ENCODE measurements around the gene HS3ST5.
"Not testable (repeated sequence)": the region's sequence is repeated elsewhere in the genome, so short reads cannot be mapped to it uniquely, and the experiment has no call there.

HS3ST5 gene

DNA sequence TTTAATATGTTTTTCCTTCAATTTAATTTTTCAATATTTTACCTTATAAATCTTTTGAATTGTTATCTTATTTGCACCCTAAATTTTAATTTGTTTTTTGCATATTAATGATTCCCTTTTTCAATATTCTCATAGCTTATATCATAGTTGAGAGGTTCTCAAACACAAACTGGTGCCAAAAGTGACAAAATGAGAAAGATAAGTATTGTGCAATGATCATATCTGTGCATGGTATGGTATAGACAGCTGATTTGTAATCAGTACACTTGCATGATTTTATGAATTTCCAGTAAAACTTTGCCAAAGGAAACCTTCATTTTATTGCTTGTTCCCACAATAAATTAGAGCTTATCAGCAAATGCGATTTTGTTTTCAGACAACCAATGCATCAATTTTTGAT, 210.9 kb downstream of the HS3ST5 start:
- in situ Hi-C loops (cut with MboI; ENCODE audit: low pct_unique_long_range_greater_than_20kb, low sequenced_read_pairs), result no loop called here
- DNase-seq, result no peak

DNA sequence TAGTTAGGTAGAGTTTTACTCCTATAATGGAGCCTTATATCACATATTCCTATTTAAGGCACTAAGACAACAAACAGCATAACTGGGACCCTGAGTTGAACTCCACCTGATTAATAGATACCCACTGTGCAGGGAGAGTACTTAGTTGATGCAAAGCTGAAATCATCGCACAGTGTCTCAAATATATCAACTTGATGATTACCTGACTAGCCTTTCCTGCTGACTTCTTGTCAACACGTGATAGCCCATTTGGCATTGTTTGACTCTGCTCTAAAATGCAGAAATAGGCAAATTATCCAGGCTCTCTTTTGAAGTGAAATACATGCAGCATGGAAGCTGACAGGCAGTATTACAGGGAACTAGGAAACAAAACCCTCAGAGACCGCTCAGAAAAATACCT, 217.2 kb downstream of the HS3ST5 start:
- in situ Hi-C loops (cut with MboI; ENCODE audit: low pct_unique_long_range_greater_than_20kb, low sequenced_read_pairs), result no loop called here
- no peak for DNase-seq

DNA sequence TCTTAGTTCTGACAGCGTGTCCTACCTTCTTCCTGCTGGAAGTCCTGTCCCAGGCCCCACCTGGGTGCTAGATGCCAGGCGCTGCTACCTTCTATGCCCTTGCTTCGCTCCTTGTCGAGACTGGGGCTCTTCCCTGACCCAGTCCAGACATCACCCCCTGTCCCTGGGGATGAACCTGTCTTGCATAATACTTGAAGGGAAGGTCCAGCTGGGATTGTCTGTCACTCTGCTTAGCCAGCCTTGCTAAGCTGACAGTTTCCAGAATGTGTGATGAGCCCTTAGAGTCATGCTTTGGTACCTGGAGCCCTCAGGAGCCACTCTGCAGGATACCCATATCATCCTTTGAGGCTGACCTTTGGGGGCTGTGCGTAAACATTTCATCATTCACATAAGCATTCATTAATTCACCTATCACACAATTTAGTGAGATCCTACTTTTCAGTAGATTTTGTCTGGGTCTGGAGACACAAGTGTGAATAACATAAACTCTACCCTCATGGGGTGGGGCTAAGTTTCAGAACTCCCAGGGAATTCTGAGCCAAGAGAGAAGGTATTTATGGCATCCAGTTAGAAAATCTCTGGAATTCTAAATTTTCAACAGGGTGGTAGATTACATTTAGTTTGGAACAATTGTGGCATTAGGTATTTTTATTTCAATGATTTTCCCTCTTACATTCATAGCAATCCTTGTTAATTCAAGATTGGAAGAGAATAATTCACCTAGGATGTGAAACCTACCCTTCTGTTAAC, 220.7 kb downstream of the HS3ST5 start:
- DNase-seq, result no peak
- in situ Hi-C loops (cut with MboI; ENCODE audit: low pct_unique_long_range_greater_than_20kb, low sequenced_read_pairs), result no loop called here

DNA sequence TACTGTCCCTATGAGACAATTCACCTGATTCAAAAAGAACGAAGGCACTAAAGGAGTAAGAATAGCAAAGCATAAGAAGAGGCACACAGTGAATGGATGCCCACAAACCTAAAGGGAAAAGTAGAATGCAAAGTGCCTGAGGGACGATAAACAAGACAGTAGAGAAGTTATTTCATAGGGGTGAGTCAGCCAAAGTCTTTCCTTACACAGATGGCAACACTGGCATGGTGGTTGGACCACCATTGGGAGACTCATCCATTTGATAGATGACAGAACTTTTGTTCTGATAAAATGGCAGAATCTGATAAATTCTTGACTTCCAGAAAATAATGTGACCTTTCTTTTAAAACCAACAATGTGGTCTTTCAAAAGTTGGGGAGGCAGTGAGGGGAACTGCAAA, 223.8 kb downstream of the HS3ST5 start:
- in situ Hi-C loops (cut with MboI; ENCODE audit: low pct_unique_long_range_greater_than_20kb, low sequenced_read_pairs), result no loop called here
- DNase-seq, result no peak

DNA sequence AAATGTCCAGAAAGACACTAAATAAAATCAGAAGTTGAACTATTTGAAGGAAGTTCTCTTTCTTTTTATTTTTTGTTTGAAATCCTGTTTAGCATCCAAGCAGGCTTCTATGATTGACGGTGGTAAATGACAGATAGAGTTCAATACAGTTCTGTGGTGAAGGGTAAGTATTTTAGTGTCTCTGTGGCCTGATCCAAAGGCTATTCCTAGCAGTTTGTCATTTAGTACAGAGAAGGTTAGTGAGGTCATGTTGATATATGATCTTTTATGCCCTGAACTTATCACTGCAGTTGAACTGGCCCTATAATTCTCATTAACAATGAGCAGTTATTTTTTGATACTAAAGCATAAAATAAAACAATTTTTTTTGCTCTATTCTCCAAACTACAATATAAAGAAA, 227.2 kb downstream of the HS3ST5 start:
- in situ Hi-C loops (cut with MboI; ENCODE audit: low pct_unique_long_range_greater_than_20kb, low sequenced_read_pairs), result no loop called here
- no peak for DNase-seq

DNA sequence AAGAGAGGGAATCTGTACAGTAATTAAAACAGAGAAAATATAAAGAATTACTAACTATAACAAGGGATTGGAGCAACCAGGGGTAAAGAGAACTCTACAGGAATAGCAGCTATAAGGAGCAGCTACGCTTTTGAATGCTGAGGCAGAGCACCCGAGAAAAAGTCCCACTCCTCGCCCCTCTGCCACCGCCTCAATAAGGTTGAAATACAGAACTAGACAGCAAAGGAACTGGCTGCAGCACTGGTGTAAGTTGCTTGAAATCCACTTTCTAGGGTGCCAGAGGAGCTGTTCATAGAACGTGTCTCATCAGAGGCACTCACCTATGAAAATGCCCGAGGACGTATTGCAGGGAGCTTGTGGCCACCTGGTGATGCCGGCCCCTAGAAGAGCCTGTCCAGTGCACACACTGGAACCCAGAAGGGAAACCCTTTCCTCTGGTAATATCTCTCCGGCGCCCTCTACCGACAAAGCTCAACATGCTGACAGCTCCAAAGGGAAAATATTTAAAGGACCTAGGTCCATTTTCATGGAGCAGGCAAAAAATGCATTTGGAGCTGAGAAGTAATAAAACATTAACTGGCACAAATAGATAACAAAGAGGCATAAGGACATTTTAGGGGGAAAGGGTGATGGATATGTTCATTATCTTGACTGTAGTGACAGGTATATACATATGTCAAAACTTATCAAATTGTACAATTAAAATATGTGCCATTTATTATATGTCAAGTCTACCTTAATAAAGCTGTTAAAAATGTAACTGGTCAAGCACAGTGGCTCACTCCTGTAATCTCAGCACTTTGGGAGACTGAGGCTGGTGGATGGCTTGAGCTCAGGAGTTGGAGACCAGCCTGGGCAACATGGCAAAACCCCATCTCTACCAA, 234.5 kb downstream of the HS3ST5 start:
- DNase-seq, result peak; percentile 42
- in situ Hi-C loops (cut with MboI; ENCODE audit: low pct_unique_long_range_greater_than_20kb, low sequenced_read_pairs), result no loop called here

DNA sequence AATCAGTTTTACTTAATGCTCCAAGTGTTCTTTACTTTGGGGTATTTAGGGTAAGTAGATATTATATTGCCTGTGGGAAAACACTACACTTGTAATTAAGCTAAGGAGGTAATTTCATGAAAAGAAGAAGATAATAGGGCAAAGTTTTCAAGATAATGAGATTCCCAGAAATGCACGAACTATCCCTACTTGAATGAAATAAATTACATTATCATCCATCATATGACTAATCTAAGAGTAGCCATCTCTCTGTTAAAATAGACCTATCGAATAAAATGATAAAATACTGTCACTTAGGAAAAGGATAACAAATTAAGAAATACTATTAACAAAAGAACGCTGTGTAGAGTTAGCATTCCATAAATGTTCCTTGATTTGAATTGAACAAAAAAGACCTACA, 236.8 kb downstream of the HS3ST5 start:
- DNase-seq, result no peak
- in situ Hi-C loops (cut with MboI; ENCODE audit: low pct_unique_long_range_greater_than_20kb, low sequenced_read_pairs), result no loop called here

DNA sequence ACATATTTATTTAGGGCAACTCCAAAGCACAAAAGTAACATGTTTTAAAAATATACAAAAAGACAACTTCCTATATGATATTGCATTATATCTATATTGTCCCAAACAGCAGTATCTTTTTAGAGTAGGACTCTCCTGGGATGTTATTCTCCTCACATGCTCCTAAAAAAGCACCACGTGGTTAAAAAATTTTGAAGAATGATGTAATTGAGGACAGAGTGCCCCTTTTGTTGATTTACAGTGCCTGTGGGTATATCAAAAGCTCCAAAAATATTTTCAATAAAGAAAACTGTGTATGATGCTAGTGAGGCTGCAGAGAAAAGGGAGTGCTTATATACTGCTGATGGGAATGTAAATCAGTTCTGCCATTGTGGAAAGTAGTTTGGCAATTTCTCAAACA, 241.6 kb downstream of the HS3ST5 start:
- no peak for DNase-seq
- in situ Hi-C loops (cut with MboI; ENCODE audit: low pct_unique_long_range_greater_than_20kb, low sequenced_read_pairs), result no loop called here

DNA sequence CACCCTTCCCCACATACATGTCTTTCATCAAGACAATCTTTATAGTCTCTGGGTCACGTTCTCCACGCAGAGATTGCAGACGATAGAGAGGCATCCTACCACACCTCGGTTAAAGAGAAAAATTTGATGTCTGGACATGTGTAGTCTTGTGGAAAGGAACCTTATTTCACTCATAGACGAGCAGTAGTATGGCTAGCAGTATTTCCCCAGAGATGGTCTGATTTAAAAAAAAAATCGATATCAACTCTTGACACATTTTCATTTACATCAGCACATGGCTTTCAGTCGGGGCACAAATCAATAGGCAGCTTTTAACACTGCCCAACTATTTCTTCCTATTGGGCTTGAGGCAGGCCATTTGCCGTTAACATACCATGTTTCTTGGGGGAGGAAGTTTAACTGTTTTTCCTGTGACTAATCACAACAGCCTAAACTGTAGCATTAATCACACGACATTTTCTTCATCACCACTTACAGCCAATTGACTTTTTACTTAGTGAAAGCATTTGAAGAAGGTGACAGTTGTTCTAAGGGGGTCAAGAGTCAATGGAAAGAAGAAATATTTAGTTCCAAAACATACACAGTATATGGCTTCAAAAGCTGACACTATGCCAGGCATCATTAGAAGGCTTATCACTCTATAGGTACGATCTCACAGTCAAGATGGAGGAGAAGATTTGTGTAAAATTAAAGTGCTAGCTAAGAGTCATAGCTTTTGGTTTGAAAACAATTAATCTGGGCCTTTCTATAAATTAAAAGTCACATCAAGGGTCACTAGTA, 242.4 kb downstream of the HS3ST5 start:
- in situ Hi-C loops (cut with MboI; ENCODE audit: low pct_unique_long_range_greater_than_20kb, low sequenced_read_pairs), result no loop called here
- no peak for DNase-seq

DNA sequence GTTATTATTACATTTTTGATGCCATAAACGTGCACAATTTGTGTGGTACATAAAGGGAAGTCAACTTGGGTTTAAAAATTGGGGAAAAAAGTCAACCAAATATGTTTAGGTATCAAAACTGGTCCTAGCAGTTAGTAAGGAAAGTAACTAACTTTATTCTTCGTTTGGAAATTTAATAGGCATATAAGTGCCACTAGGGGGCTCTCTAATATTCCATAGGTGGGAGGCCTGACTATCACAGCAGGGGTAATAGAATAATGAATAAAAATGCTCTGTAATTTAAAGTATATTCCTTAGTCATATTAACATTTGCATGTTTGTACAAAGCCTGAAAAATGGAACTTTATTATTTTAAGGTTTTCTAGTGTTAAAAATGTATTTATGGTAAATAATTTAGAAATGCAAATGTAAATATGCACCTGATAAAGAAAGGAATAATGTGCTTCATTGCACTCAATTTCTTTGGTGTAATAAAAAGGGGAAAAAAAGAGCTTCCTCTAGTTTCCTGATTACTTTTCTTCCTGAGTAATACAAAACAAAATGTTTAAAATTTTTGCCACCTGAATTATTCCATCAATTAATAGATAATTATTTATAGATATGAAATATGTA, 246.2 kb downstream of the HS3ST5 start:
- in situ Hi-C loops (cut with MboI; ENCODE audit: low pct_unique_long_range_greater_than_20kb, low sequenced_read_pairs), result no loop called here
- peak; percentile 30 for DNase-seq

DNA sequence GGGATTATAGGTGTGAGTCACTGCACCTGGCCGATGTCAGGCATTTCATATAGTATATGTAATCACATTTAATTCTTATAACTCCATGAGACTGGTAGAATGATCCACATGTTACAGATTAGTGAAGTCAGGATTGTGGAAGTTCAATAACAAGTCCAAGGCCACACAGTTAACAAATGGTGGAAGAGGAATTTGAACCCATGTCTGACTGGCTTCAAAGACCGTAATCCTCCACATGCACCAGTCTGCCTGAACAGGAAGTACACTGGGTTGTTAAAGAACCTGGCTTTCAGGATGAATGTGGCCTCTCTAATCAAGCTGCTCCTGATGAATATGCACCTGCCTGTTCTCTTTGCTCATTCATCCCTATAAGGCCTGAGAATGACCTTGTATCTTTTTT, 249.9 kb downstream of the HS3ST5 start:
- in situ Hi-C loops (cut with MboI; ENCODE audit: low pct_unique_long_range_greater_than_20kb, low sequenced_read_pairs), result no loop called here
- DNase-seq, result no peak

DNA sequence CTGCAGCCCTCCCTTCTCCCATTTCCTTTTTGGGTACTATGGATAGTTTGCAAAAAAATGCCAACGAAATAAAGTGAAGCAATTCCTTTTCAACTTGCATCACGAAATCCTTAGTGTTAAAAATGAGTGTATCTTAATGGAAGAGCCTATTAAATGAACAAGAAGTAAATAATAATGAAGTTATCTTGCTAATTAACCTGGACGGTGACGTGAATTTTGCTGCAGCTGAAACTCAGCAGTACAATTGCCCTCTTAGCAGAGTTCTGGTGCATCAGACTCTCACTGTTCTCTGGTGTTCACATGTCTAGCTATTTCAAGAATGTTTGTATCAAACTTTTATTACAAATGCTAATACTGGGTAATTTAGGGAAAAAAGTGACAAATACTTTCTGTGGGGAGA, 252.2 kb downstream of the HS3ST5 start:
- in situ Hi-C loops (cut with MboI; ENCODE audit: low pct_unique_long_range_greater_than_20kb, low sequenced_read_pairs), result no loop called here
- DNase-seq, result no peak

DNA sequence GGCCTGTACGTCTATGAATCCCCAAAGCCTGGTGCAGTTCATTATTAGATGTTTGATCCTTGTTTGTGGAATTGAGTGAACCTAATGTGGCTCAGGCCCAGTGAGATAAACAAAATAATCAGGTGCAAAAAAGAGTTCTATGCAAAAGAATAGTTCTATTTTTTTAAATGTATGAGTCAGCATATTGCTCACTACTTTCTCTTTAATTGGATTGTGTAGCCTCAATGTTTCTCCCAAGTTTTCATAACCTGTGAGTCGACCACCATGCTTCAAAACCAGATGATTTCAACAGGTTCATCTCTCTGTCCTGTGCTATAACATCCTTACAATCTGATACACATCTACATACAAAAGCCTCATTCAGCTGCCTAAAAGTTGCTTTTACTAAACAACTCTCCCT, 255.3 kb downstream of the HS3ST5 start:
- no peak for DNase-seq
- in situ Hi-C loops (cut with MboI; ENCODE audit: low pct_unique_long_range_greater_than_20kb, low sequenced_read_pairs), result no loop called here

DNA sequence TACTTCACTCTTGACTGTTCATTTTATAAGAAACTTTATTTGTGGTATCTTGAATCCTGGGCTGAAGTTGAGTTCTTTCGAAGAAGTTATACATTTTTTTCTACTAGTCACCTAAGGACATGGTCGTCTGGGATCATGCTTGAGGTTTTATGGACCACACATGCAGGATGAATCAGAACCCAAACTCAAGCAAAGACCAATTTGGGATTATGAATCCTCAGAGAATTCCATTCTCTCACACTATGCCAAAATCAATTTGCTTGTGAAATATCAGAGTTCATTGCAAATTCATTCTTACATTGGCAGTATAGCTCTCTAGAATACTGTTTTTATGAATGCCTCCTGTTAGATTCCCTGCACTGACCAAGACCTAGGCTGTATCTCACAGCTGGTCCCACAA, 257.6 kb downstream of the HS3ST5 start:
- in situ Hi-C loops (cut with MboI; ENCODE audit: low pct_unique_long_range_greater_than_20kb, low sequenced_read_pairs), result no loop called here
- no peak for DNase-seq

DNA sequence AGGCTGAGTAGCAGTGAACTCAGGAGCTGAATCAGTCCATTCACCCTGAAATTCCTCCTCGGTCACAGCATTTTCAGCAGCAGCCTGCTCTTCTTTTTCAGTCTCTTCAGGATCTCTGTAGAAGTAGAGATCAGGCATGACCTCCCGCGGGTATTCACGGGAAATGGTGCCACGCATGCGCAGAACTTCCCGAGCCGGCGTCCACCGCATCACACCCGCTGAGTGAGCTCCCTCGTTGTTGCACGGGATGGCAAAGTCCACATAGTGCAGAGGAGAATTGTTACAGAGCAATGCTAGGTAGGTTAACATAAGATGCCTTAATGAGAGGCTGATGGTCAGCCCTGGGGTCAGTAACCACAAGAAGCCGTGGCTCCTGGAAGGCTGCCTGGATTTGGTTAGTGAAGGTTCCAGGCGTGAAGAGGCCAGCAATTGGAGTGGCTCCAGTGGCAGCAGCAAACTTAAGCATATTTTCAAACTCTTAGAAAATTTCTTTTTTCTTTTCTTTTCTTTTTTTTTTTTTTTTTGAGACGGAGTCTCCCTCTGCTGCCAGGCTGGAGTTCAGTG, 258.4 kb downstream of the HS3ST5 start:
- no peak for DNase-seq
- in situ Hi-C loops (cut with MboI; ENCODE audit: low pct_unique_long_range_greater_than_20kb, low sequenced_read_pairs), result no loop called here

DNA sequence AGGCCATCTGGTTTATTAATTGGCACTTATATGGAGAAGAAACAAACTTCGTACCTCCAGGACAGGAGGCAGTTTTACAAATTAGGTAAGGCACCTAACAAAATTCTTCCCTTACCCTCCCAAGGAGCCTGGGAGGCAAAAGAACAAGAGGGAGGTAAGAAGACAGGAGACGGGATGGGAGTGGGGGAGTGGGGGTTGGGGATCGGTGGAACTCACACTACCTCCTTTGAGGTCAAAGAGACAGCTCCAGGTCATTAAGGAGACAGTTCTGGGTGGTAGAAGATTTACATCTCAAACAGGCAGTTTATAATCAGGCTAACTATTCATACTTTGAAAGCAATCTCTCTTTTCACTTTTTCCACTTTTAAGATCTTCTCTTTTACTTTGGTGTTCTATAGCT, 259.6 kb downstream of the HS3ST5 start:
- no peak for DNase-seq
- in situ Hi-C loops (cut with MboI; ENCODE audit: low pct_unique_long_range_greater_than_20kb, low sequenced_read_pairs), result no loop called here

DNA sequence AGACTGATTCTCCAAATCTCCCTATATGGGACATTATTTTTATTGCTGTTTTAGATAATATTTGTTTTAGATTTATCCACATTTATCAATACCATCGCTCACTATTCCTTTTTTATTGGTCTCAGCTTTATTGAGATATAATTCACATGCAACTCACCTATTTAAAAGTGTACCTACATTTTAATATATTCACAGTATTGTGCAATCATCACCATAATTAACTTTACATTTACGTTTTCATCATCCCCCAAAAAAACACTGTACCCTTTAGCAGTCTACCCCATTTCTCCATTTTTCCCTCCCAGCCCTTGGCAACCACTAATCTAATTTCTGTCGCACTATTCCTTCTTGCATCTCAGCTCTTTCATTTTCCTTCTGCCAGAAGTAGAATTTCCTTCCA, 261.1 kb downstream of the HS3ST5 start:
- DNase-seq, result no peak
- in situ Hi-C loops (cut with MboI; ENCODE audit: low pct_unique_long_range_greater_than_20kb, low sequenced_read_pairs), result no loop called here

DNA sequence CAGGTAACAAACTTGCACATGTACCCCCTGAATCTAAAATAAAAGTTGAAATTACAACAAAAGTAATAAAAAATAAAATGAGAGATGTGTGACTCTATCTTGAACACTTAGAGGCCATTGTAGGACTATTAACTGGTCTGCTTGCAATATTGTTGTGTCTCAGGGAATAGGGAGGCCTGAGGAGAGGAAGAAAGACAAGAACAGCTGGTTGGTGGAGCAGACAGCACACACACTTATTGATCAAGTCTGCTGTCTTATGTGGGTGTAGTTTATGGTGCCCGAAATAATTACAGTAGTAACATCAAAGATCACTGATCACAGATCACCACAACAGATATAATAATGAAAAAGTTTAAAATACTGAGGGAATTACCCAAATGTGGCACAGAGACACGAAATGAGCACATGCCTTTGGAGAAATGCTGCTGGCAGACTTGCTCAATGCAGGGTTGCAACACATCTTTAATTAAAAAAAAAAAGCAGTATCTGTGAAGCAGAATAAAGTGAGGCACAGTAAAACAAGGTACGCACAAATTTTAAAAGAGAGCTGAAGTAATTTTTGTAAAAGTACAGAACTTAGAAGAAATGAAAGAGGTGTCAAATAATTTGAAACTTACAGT, 261.8 kb downstream of the HS3ST5 start:
- in situ Hi-C loops (cut with MboI; ENCODE audit: low pct_unique_long_range_greater_than_20kb, low sequenced_read_pairs), result no loop called here
- no peak for DNase-seq

DNA sequence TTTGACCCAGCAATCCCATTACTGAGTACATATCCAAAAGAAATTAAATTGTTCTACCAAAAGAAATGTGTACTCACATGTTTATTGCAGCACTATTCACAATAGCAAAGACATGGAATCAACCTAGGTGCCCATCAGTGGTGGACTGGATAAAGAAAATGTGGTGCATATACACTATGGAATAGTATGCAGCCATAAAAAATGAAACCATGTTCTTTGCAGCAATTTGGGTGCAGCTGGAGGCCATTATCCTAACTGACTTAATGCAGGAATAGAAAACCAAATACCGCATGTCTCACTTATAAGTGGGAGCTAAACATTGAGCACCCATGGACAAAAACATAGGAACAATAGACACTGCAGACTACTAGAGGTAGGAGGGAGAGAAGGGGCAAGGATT, 262.4 kb downstream of the HS3ST5 start:
- in situ Hi-C loops (cut with MboI; ENCODE audit: low pct_unique_long_range_greater_than_20kb, low sequenced_read_pairs); DNase-seq: not testable (repeated sequence)

Measured in KBM-7 (cell line).